Measurements from ENCODE around the gene HSD3B7. TPM values are rescaled to one million over a fixed set of nuclear protein-coding genes. Genes with fewer than 3 reads are reported as not detected.
"Not testable (repeated sequence)": the region's sequence is repeated elsewhere in the genome, so short reads cannot be mapped to it uniquely, and the experiment has no call there.

Gene HSD3B7
- polyA plus RNA-seq, 3 donors = 23.3 to 31.2 (median 26.8) TPM

GRCh38 chr16:31007684-31008083 lies 22.7 kb downstream of the HSD3B7 start:
- 55 to 63% (median 61%) methylated on average over 6 of the region's 6 CpGs for WGBS, 3 donors
- no peak overlapping the region for H3K27ac ChIP-seq (ENCODE audit: low read depth, low read length)

- 58 to 74% (median 68%) methylated on average over 6 of the region's 6 CpGs for WGBS, 3 donors
- H3K27ac ChIP-seq (ENCODE audit: low read depth, low read length) = no peak overlapping the region
Measured at GRCh38 chr16:31008149-31008548, 23.1 kb downstream of the HSD3B7 start.

GRCh38 chr16:31008551-31008950 lies 23.5 kb downstream of the HSD3B7 start:
- WGBS, 3 donors = 63 to 94% (median 89%) methylated on average over 5 of the region's 5 CpGs

DNA sequence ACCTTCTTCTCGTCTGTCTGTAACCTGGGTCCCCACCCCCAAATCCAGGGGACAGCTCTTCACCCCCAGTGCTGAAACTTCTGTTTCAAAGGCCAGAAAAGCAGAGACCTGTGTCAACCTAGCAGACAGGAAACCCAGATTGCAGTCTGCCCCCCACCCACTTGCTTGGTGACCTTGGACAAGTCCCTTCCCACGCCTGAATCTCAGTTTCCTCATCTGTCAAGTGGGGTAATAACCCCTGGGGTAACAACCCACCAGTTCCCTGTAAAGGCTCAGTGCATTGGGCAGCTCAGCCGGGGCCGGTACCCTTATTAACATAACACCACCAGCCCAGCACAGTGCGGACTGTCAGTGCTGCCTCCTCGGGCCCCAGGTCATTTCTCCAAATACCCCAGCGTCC lies 24.1 kb downstream of the HSD3B7 start:
- WGBS, 3 donors = 79 to 84% (median 83%) methylated on average over 7 of the region's 7 CpGs
- H3K27ac ChIP-seq (ENCODE audit: low read depth, low read length) = no peak overlapping the region

More at GRCh38 chr16:31008551-31008950, 23.5 kb downstream of the HSD3B7 start:
- H3K27ac ChIP-seq (ENCODE audit: low read depth, low read length) = no peak overlapping the region

DNA sequence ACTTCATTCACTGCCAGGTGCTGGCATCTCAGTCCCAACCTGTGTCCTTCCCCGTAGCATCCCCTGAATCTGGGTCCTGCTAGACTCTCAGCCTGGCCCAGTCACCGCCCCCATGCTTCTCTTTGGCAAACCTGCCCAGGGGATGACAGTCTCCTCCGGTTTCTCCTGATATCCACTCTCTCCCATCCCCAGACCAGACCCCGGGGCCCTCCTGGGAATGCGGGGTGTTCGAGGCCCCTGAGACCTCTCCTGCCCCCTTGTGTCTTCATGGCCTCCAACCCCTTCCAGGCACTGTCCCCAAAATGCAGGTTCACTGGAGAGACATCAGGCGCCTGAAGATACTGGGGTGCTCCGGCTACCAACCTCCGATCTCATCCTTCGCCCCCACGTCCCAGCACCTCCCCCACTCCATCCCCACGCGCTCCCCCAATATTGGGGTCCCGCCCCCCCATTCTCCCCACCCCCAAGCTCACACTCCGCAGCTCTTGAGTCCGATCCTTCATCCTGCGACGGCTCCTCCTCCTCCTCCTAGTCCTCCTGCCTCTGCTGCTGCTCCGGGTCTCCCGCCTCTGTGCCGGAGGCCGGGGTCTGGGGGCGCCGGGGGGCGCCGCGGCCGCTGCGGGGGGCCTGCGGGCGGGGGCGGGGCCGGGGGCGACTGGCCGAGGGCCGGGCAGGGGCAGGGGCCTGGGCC lies 25.0 kb downstream of the HSD3B7 start:
- WGBS, 3 donors = 11 to 20% (median 13%) methylated on average over 22 to 36 of the region's 36 CpGs
- no peak overlapping the region for H3K27ac ChIP-seq (ENCODE audit: low read depth, low read length)

DNA sequence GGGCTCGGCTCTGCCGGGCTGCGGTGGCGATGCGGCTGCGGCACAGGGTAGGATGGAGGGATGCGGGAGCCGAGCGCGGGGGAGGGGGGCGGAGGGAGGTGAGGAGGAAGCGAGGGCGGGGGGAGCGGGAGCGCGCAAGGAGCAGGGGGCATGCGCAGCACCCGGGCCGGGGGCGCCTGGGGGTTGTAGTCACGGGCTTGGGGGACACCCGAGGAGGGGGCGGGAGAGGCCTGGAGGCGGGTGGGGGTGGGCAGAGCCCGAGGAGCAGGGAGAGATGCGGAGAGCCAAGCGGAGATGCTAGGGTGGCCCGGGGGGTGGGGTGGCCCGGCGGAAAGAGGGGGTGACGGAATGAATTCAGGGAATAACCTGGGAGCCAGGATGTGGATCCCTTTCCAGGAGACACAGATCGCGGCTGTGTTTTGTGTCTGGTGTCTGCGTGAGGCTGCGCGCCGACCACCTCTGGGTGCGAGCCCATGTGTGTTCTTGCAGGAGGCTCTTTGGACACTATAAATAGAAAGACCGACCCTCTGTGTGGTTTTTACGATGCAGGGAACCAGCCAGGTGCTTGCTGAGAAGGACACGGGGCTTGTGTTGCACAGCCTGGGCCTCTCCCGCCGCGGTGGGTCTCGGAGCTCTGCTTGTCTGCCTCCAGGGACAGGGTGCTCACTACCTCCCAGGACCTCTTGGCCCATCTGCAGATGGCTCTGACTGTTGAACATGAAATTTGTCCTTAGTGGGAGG lies 25.7 kb downstream of the HSD3B7 start, which contains the start of gene STX1B:
STX1B (minus strand) TSS at position 54 of the 741 bp plus-strand sequence. CDS start 242 bp downstream, outside the sequence.
- H3K27ac ChIP-seq (ENCODE audit: low read depth, low read length) = no peak within 1 kb of the TSS
- WGBS, 3 donors = 9 to 11% (median 11%) methylated on average over 36 to 44 of the region's 45 CpGs

DNA sequence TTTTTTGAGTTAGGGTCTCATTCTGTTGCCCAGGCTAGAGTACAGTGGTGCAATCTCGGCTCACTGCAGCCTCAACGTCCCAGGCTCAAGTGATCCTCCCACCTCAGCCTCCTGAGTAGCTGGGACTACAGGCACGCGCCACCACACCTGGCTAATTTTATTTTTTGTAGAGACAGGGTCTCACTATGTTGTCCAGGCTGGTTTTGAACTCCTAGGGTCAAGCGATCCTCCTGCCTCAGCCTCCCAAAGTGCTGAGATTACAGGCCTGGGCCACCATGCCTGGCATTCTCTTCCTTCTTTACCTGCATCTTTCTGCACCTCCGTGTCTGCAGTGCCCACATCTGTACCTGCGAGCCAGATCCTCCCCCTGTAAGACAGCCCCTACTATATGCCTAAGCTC lies 26.8 kb downstream of the HSD3B7 start:
- not testable (repeated sequence) for H3K27ac ChIP-seq (ENCODE audit: low read depth, low read length)
- 79 to 88% (median 80%) methylated on average over 7 of the region's 7 CpGs for WGBS, 3 donors

DNA sequence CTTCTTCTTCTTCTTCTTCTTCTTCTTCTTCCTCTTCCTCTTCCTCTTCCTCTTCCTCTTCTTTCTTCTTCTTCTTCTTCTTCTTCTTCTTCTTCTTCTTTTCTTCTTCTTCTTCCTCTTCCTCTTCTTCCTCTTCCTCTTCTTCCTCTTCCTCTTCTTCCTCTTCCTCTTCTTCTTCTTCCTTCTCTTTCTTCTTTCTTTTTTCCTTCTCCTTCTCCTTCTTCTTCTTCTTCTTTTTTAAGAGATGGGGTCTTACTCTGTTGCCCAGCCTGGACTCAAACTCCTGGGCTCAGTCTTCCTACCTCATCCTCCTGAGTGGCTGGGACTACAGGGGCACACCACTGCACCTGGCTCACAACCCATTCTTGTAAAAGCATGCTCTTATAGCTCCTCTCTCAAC lies 28.3 kb downstream of the HSD3B7 start:
- H3K27ac ChIP-seq (ENCODE audit: low read depth, low read length) = not testable (repeated sequence)

GRCh38 chr16:31016018-31016417 lies 31.0 kb downstream of the HSD3B7 start:
- no peak overlapping the region for H3K27ac ChIP-seq (ENCODE audit: low read depth, low read length)
- WGBS, 3 donors = 58 to 73% (median 70%) methylated on average over 6 of the region's 6 CpGs

DNA sequence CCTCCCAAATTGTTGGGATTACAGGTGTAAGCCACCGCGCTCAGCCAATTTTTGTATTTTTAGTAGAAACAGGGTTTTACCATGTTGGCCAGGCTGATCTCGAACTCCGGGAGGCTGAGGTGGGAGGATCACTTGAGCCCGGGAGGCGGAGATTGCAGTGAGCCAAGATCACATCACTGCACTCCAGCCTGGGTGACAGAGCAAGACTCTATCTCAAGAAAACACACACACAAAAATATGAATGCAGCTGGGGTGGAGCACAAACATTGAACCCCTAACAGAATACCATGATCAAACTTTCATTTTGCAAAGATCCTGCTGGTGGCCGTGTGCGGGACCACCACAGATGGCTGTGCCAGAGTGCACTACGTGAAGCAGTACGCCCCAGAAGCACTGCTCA lies 32.7 kb downstream of the HSD3B7 start:
- WGBS, 3 donors = 88 to 92% (median 88%) methylated on average over 10 of the region's 10 CpGs

DNA sequence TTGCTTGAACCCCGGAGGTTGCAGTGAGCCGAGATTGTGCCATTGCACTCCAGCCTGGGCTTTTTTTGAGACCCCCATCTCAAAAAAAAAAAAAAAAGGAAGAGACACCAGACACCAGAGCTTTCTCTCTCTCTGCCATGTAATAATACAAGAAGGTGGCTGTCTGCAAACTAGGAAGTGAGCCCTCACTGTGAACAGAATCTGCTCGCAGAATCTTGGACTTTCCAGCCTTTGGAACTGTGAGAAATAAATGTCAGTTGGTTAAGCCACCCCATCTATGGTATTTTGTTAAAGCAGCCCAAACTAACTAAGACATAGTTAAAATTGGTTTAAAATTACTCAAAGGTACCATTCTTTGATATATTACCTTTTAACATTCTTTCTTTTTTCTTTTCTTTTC lies 35.5 kb downstream of the HSD3B7 start:
- WGBS, 3 donors = 85 to 93% (median 93%) methylated on average over 3 of the region's 3 CpGs
- H3K27ac ChIP-seq (ENCODE audit: low read depth, low read length) = no peak overlapping the region

More for the DNA sequence above, 32.7 kb downstream of the HSD3B7 start:
- not testable (repeated sequence) for H3K27ac ChIP-seq (ENCODE audit: low read depth, low read length)

GRCh38 chr16:31022544-31023251 lies 37.7 kb downstream of the HSD3B7 start:
- no peak overlapping the region for H3K27ac ChIP-seq (ENCODE audit: low read depth, low read length)
- 78 to 81% (median 79%) methylated on average over 12 of the region's 12 CpGs for WGBS, 3 donors

GRCh38 chr16:31023252-31023602 lies 38.2 kb downstream of the HSD3B7 start:
- H3K27ac ChIP-seq (ENCODE audit: low read depth, low read length) = no peak overlapping the region
- 92% methylated on average over 4 of the region's 4 CpGs for WGBS, 3 donors

DNA sequence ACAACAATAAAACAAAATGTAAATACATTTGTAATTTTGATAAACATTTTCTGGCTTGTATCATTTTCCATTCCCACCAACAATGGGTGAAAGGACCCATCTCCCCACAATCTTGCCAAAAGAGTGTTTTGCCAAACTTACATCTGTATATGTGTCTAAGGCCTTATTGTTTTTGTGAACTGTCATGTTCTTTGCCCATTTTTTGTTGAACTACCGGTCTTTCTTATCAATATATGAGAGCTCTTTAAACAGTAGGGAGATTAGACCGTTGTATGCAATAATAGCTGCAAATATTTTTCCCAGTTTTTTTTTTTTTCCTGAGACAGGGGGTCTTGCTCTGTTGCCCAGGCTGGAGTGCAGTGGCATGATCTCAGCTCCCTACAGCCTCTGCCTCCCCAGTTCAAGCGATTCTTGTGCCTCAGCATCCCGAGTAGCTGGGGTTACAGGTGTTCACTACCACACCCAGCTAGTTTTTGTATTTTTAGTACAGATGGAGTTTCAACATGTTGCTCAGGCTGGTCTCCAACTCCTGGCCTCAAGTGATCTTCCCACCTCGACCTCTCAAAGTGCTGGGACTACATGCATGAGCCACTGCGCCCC lies 38.7 kb downstream of the HSD3B7 start:
- WGBS, 3 donors = 56 to 86% (median 80%) methylated on average over 6 of the region's 6 CpGs

GRCh38 chr16:31025339-31025738 lies 40.3 kb downstream of the HSD3B7 start:
- WGBS, 3 donors = 65 to 76% (median 67%) methylated on average over 5 of the region's 5 CpGs
- H3K27ac ChIP-seq (ENCODE audit: low read depth, low read length) = no peak overlapping the region

More for the DNA sequence above, 38.7 kb downstream of the HSD3B7 start:
- H3K27ac ChIP-seq (ENCODE audit: low read depth, low read length) = no peak overlapping the region

- H3K27ac ChIP-seq (ENCODE audit: low read depth, low read length) = no peak overlapping the region
- 80 to 81% (median 80%) methylated on average over 5 of the region's 5 CpGs for WGBS, 3 donors
Measured at GRCh38 chr16:31029272-31029671, 44.3 kb downstream of the HSD3B7 start.

DNA sequence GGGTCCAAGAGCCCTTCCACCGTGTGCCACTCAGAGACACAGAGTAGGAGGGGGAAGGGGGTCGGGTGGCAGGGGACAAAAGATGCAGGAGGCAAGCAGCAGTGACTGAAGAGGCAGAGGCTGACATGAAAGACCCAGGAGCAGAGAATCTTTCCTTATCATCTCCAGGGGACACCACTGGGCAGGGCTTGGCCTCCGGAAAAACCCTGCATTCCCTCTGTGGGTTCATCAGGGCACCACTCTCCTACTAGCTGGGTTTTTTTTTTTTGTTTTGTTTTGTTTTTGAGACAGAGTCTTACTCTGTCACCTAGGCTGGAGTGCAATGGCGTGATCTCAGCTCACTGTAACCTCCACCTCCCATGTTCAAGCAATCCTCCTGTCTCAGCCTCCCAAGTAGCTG lies 46.3 kb downstream of the HSD3B7 start:
- no peak overlapping the region for H3K27ac ChIP-seq (ENCODE audit: low read depth, low read length)
- WGBS, 3 donors = 87 to 92% (median 92%) methylated on average over 4 of the region's 4 CpGs

DNA sequence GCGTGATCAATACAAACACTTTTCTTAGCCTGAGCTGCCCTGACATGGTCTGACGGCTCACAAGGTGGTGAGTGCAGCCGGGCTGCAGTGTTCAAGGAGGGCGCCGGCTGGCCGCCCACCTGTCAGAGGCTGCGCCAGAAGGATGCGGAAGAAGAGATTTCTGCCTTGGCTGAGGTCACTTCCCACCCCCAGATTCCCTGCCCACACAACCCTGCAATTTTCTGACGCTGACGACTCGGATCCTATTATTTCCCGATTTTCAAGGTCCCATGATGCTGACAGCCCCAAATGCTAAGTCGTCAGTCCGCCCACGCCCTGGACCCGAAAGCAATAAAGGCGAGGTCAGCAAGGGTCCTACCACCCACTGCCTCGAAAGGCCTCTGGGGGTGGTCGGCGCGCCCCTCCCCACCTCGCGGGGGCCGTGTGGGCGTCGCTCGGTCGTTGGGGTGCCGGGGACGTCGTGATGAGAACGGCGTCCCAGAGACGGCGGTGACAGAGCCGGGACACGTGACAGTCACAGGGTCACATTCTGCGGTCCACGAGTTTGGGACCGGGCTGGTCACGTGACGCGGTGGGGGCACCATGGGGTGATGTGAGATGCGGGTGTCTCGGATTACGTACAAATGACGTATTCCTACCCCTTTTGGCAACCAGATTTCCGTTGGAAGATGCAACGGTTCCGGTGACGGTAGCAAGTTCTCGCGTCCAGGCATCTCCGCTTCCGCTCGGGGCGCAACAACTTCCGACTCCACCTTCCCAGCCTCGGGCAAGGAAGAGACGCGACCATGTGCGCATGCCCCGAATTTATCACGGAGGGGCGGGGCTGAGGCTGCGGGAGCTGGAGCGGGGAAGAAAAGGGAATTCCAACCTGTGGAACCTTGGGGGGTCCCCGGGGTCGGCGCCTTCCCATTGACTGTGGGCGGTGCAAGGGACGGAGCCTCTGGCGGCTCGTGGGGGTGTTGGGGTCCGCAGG lies 48.0 kb downstream of the HSD3B7 start, which contains the start of gene STX4:
STX4 (plus strand) TSS at position 823 of the 973 bp plus-strand sequence. CDS start 248 bp downstream, outside the sequence.
- H3K27ac ChIP-seq (ENCODE audit: low read depth, low read length) = peak within 1 kb of the TSS; percentile 76
- 0 to 1% (median 0%) methylated on average over 72 to 75 of the region's 75 CpGs for WGBS, 3 donors
